ENCODE measurements around the gene SPRYD7.
A peak's percentile ranks its signal among the peaks of the same experiment; 100 is the strongest.
"Not testable (repeated sequence)": the region's sequence is repeated elsewhere in the genome, so short reads cannot be mapped to it uniquely, and the experiment has no call there.

SPRYD7 gene, protein sequence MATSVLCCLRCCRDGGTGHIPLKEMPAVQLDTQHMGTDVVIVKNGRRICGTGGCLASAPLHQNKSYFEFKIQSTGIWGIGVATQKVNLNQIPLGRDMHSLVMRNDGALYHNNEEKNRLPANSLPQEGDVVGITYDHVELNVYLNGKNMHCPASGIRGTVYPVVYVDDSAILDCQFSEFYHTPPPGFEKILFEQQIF

DNA sequence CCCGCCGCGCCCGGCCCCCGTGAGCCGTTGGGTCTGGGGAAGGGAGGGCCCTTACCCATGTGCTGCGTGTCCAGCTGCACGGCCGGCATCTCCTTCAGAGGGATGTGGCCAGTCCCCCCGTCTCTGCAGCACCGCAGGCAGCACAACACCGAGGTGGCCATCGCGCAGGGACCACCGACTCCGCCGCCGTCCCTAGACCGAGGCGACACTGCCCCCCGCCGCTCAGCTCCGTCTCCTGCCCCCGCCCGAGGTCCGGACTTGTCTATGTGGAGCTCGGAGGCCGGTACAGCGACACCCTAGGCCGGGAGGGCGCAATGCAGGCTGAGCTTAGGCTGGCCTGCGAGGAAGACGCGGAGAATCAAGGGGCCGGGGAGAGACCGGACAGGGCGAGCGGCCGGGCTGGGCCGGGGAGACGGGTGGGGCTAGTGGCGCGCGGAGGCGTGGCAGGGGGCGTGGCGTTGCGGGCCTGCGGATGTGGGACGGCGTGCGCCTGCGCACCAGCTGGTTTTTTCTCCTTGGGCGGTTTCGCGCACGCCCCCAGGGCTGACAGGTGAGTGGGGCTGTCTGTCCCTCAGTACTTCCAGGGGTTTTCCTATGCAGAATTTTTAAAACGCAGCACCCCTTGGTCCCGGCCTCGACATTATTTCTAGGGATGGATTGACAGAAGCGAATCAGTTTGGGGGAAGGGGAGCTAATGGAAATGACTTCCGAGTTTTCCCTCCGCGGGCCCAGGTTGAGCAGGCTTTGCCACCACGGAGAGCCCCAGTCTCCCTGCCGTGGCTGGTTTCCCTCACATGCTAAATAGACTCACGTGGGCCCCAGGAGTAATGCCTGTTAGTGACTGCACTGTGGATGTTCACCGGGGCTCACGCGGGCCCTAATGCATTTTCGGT, at the start of gene SPRYD7:
Gene SPRYD7, minus strand, starts transcription at position 266 of the 893 bp plus-strand sequence. Its CDS starts 105 bp downstream, at position 161.
- DNase-seq, result peak; percentile 85 to 92

DNA sequence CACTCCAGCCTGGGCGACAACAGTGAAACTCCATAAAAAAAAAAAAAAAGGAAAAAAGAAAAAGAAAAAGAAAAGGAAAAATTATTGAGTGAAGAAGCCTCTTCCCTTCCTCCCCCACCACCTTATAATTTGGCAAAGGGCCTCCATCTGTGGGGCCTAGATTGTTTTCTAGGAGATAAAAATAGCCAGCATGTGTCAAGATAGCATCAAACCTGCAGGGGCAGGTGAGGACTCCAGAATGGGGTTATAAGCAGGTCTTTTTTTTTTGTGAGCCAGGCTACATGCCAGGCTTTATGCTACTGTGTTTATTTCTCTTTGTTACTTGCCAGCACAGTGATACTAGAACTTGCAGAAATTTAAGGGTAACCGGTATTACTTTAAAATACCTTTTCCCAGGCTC, 49.0 kb upstream of the SPRYD7 start:
- no peak for DNase-seq

DNA sequence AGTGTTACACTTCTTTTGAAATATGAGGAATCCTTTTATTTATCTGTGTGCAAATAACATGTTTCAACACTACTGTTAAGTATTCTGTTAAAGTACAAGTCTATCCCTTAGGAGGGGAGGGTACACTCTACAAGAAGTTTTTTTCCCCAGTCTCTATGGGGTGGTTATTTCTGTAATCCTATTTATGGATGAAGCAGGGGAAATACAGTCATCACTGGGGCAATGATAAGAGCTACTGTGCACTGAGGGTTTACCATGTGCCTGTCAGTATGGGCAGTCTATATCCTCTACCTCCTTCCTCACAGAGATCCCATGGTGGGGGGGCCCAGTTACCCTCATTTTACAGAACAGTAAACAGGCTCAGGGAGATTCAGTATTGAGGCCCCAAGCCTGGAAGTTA, 44.1 kb upstream of the SPRYD7 start:
- DNase-seq, result no peak

DNA sequence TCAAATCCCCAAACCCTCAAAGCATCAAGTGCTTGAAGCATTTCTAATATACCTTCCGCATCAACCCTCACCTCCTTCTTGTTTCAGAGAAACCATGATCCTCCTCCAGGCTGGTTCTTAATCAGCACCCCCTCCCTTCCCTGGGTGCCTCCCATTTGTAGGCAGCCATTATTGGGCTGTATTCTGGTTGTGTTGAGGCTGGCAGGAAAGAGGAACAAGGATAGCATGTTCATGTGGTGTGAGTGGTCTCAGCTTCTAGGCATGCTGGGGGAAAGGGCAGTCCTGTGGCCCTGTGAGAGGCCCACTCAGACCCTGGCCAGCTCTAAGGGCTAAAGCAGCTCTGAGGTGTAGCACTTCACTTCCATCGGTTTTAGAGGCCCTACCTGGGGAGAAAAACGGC, 41.9 kb upstream of the SPRYD7 start:
- no peak for DNase-seq

DNA sequence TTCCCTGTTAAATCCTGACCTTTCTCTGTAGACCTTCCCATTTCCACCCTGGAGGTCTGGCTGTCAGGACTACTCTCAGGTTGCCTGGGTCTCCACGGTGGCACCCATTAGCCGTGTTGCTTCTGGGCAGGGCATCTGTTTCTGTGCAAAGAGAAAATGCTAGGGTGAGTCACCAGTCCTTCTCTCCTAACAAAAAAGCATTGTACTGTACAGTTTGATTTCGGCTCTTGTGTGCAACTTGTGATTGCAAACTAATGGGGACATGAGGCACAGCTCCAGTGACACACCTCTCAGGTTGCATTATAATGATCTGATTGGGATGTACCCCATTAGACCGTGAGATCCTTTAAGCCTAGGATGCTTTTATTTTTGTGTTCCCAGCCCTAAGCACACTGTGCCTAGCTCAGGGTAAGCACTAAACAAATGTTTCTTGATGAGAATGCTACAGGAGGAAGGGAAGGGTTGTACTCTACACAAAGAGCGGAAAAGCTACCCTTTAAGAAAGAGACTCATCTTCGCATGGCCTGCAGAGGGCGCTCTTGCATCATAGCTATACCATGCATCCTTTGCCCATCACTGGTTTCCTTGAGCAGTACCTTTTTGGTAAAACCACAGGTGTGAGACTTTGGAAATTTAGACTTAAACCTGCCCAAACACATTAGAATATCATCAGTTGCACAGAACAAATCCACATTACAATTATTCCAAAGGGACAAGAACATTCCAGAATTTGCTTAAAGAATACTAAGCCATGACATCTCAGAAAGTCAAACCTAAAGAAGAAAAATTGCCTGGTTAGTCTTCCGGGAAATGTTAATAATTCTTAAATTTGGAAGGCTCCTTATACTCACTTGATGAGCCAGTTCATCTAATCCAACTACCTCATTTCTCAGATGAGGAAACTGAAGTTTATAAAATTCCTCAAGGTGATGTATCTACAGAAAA, 40.4 kb upstream of the SPRYD7 start:
- no peak for DNase-seq

DNA sequence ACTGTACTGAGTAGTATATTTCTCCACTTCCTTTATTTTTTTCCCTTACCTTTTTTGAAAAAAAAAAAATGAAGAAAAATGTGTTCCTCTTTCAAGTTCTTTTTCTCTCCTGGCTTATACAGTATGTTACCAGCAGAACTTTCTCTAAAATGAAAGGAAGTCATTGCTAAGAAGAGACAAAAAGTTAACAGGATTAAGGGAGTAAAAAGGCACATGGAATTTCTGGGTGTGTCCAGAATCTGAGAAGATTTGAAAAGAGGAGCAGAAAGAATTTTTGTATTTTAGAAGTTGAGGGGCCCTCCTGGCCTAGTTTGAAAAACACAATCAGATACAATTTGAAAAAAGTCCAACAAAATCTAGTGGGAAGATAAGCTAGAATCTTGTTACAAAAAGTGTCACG, 39.7 kb upstream of the SPRYD7 start:
- no peak for DNase-seq

DNA sequence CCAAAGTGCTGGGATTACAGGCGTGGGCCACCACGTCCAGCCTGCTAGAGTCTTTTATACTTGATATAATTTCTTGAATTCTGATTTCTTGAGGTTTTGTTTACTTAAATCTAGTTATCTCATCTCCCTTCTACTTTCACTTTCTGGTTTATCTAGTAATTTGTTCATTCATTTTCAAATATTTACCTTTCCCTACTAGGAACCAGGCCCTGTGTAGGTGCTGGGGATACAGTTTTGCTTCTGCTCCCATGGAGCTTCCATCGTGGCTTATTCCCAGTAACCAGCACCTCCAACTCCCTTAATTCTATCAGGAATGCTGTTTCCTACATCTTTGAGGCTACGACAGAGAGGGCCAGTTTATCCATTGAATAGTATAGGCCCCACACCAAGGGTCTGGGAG, 36.6 kb upstream of the SPRYD7 start:
- DNase-seq, result no peak

DNA sequence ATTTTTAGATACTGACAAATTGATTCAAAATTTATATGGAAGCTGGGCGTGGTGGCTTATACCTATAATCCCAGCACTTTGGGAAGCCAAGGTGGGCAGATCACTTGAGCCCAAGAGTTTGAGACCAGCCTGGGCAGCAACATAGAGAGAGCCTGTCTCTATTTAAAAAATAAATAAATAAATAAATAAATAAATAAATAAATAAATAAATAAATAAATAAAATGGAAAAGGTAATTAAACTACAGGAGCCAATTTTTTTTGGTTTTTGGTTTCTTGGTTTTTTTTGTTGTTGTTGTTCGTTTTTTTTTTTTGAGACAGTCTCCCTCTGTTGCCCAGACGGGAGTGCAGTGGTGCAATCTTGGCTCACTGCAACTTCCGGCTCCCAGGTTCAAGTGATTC, 31.3 kb upstream of the SPRYD7 start:
- DNase-seq, result no peak

DNA sequence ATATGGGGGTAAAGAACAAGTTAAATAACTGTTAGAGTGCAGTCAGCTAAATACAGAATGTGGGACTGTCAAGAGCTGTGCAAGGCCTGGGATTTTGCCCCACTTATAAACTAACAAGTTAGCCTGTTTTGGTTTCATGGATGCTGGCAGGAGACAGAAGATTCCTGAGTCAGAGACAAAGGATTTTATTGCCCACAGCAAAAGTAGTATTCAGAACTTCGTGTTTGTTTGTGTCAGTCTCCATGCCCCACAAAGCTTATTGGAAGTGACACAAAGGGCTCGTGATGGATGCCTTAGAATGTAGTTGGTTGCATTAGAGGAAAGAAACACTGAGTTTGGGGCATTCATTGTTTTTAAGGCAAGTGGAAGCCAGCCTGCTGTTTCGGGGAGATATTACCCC, 22.2 kb upstream of the SPRYD7 start:
- DNase-seq, result no peak

DNA sequence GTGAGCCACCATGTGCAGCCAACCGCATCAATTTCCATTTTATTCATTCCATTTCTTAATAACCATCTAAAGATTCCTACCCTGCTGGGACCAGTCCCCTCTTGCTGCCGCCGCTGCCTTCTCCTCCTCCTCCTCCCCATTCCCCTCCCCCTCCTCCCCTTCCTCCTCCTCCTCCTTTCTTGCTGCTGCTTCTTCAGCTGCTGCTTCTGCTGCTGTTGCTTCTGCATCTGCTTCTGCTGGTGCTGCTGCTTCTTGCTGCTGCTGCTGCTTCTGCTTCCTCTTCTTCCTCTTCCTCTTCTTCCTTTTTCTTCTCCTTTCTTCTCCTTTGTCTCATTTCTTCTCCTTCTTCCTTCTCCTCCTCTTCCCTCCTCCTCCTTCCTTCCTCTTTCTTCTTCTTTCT, 20.0 kb upstream of the SPRYD7 start:
- no peak for DNase-seq

DNA sequence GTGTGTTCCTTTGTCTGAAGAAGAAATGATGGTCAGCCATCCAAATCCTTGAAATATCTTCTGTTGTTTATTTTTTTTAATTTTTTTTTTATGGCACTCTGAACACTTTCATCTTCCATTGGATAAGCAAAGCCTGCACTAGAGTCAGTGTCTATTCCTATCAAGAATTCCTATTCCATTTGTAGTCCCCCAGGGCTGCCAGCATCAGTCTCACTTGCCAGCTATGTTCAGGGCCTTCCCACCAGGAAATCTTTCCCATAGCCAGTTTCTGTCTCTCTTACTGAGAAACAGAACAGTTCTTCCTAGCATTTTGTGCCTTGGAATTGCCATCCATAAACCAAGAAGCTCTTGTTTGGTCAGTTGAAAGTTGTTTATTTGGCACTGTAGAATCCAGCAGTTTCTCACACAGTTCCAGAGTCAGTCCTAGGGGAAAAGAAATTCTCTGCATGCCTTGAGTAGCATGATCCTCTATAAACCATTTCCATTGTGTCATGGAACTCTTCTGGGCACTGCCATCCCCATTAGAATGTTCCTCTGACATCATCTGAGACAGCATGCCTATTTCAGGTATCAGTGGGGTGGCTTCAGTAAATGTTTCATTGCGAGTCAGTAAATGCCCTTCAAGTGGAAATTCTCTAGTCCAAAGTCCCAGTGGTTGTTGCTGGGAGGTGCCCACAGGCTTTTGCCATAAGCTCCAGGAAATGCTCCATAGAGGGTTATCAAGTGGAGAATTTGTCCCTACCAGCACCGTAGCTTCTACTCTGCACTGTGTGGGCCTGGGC, 18.7 kb upstream of the SPRYD7 start:
- DNase-seq, result no peak

DNA sequence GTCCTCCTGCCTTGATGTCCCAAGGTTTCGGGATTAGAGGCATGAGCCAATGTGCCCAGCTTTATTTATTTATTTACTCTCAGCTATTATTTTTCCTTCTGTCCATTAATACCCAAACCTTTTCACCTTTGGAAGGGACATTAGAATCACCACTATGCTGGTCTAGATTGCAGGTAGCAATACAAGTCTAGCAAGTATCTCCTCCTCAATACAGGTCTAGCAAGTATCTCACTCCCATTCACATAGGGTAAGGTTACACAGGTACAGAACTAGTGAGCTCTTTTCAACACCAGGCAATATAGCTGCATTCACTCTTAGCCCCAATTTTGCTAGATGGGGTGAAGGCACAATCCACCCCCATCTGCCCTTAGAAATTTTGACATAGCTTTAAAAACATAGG, 17.4 kb upstream of the SPRYD7 start:
- no peak for DNase-seq

DNA sequence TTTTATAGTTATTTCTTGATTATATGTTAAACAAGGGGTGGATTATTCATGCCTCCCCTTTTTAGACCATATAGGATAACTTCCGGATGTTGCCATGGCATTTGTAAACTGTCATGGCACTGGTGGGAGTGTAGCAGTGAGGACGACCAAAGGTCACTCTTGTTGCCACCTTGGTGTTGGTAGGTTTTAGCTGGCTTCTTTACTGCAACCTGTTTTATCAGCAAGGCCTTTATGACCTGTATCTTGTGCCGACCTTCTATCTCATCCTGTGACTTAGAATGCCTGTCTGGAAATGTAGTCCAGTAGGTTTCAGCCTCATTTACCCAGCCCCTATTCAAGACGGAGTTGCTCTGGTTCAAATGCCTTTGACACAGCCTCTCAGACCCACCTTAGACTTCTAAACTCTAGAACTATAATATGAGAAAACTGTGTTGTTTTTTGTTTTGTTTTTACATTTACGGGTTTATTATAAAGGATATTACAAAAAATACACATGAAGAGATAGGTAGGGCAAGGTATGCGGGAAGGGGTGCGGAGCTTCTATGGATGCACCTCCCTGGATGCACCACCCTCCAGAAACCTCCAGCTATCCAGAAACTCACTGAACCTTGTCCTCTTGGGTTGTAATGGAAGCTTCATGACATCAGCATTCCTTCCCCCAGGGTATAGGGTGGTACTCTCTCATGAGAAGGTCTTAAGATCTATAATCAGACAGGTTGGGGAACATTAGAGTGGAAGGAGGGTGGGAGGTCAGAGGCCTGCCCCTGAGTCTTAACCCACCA, 15.8 kb upstream of the SPRYD7 start:
- DNase-seq, result no peak

DNA sequence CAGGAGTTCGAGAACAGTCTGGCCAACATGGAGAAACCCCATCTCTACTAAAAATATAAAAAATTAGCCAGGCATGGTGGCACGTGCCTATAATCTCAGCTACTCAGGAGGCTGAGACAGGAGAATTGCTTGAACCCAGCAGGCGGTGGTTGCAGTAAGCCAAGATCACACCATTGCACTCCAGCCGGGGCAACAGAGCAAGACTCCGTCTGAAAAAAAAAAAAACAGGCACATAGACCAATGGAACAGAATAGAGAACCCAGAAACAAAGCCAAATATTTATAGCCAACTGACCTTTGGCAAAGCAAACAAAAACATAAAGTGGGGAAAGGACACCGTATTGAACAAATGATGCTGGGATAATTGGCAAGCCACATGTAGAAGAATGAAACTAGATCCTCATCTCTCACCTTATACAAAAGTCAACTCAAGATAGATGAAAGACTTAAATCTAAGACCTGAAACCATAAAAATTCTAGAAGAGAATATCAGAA, 12.7 kb upstream of the SPRYD7 start:
- not testable (repeated sequence) for DNase-seq

DNA sequence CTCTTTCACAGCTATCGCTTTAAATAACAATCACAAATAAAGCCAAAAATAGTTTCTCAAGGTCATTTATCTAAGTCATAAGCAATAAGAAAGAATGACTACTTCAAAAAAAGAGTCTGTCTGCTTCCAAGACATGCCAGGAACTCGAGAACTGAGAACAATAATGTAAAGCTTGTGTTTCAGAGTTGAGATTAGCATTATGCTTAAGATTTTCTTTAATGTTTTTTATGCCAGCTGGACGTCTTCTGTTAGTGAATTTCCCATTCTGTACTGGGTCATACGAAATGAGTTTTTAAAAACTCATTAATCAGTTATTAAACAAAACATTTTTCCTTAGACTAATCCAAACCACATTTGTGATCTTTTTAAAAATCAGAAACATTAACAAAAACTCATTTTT, 3.2 kb upstream of the SPRYD7 start:
- DNase-seq, result no peak

DNA sequence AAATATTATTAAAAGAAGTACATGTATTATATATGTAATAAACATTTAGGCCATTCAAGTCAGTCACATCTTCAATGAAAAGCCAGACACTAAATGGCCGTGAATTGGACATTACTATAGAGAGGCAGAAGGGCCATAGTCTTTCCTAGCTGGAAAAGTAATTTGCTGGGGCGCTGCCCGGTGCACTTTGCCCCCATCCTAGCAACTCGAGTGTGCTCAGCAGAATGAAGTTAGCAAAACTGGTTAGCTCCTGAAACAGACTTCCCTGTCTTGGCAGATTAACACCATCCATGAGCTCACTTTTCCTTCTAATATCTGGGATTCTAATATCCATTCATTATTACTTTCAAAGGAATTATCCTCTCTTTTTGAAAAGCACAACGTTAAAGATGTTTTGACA, 2.8 kb upstream of the SPRYD7 start:
- DNase-seq, result no peak

DNA sequence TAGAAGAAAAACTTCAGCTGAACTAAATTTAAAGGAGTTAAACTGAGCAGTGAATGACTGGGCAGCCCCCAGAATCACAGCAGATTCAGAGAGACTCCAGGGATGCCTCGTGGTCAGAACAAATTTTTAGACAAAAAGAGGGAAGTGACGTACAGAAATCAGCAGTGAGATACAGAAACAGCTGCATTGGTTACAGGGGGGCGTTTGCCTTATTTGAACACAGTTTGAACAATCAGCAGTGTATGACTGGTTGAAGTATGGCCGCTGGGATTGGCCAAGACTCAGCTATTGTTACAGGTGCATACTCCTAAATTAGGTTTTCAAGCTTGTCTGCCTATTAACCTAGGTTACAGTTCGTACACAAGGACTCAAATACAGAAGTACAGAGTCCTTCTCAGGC, 2.2 kb upstream of the SPRYD7 start:
- no peak for DNase-seq

DNA sequence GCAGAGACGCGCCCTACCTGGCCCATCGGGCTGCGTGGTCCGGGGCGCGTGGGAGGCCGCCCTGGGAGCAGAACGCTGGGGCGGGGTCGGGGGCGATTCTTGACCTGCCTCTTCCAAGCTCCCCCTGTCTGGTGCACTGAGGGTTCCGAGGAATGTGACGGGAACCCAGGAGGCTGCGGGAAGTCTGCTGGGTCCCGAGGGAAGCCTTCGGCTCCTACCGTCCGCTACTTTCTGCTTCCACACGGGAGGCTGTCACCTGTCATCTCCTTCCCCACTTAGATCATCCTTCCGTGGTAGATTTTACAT, 781 bp upstream of the SPRYD7 start:
- no peak for DNase-seq

DNA sequence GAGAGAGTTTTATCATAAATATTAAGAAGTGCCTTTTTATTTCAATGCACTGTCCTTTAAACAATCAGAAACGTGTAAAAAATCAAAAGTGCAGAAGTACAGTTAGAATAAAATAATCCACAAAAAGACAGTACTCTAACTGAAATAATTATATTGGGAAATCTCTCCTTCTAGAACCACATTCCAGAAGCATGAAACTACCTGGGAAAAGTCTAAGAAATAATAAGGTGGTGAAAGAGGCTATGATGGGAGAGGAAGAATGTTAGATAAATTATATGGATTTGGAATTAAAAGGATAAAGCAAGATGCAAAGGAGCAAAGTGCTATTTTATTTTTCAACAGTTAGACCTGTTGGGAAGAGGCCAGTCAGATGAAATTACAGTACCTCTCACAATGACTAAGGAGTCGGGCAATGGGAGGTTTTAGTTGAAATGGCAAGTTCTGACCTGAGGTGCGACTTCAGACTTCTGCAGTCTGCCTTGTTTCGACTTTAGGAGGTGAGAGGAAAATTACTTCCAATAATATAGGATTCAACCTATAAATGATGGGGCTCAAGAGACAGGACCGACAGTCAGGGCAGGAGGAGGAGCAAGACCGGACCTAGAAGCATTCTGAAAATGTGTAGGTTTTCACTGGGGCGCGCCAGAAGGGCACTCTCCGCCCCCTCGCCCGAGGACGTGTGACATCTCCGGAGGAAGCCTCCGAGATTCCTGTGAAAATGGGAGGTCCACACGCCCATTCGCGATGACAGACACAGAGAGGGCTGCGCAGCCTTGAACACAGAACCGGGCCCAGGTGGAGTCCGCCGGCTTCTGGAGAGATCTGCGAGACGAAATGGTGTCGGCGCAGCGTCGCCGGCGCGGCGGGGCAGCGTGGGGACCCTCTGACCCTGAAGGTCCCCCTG, 717 bp downstream of the SPRYD7 start:
- no peak for DNase-seq

DNA sequence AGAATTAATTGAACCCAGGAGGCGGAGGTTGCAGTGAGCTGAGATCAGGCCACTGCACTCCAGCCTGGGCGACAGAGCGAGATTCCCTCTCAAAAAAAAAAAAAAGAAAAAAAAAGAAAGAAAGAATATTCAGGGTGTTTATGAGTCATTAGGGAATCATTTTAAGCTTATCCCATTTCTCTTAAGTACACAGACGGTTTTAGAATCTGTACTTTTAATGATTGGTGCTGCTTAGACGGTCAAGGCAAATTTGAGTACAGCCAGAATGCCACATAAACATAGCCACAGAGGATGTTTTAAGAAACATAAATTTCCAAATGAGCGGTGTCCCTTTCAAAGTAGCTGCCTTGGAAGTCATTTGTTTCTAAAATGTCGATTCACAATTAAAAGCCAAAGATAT, 2.6 kb downstream of the SPRYD7 start:
- no peak for DNase-seq

DNA sequence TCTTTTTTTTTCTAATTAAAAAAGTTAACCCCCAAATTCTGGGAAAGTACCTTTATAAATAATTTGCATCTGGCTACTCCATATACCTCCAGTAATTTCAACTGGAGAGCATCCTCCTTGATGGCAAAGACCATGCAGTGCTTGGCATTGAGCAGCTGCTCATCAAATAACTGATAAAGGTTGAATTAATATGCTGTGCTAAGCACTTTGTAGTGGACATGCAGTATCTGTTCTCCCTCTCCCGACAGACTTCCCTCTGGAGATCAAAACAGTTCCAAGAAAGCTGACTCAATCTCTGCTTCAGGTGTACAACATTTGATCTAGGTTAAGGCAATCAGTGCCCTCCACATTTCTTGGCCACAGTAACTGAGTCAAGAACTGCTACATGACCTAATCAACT, 3.3 kb downstream of the SPRYD7 start:
- DNase-seq, result no peak
